ENCODE measurements around the gene DTX2.
"Not testable (repeated sequence)": the region's sequence is repeated elsewhere in the genome, so short reads cannot be mapped to it uniquely, and the experiment has no call there.

DTX2 gene

DNA sequence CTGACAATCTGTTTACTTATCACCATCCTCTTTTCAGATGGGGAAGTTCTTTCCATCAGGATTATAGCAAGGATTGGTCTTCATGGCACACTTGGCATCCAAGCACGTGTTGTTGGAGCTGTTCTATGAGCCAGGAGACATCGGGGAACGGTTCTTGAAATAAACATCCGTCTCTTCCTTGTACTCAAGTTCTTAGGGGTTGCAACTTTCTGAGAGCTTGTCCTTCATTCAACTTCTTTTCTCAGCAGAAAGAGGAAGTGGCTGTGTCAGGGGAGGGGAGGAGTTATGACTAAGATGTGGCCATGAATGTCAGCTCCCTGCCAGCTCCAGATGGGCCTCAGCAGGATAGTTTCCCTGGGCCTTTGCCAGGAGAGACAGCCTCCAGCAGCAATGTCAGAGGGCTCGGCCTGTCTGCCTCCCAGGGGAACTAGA lies 15.9 kb upstream of the DTX2 start:
- not testable (repeated sequence) for DNase-seq

GRCh38 chr7:76457017-76457416 lies 4.5 kb upstream of the DTX2 start:
- DNase-seq: not testable (repeated sequence)

DNA sequence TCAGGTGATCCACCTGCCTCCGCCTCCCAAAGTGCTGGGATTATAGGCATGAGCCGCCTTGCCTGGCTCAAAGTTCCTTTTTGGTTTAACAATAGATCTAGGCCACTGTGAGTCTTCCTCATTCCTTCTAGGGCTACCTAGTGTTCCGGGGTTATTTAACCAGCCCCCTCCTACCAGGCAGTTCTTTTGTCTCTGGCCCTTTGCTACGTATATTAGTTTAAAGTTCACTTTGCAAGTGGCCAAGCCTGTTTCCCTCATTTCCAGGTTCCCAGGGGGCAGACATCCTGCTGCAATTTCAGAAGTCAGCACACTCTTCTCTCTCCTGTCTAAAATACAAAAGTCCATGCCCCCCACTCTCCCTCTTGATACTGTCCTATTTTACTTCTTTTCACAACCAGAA lies 3.0 kb upstream of the DTX2 start:
- not testable (repeated sequence) for DNase-seq

DNA sequence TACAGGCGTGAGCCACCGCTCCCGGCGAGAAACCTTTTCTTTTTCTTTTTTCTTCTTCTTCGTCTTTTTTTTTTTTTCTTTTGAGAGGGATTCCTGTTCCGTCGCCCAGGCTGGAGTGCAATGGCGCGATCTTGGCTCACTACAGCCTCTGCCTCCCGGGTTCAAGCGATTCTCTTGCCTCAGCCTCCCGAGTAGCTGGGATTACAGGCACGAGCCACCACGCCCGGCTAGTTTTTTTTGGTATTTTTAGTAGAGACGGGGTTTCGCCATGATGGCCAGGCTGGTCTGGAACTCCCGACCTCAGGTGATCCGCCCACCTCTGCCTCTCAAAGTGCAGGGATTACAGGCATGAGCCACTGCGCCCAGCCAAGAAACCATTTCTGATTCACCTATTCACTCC lies 742 bp upstream of the DTX2 start:
- DNase-seq: not testable (repeated sequence)

DNA sequence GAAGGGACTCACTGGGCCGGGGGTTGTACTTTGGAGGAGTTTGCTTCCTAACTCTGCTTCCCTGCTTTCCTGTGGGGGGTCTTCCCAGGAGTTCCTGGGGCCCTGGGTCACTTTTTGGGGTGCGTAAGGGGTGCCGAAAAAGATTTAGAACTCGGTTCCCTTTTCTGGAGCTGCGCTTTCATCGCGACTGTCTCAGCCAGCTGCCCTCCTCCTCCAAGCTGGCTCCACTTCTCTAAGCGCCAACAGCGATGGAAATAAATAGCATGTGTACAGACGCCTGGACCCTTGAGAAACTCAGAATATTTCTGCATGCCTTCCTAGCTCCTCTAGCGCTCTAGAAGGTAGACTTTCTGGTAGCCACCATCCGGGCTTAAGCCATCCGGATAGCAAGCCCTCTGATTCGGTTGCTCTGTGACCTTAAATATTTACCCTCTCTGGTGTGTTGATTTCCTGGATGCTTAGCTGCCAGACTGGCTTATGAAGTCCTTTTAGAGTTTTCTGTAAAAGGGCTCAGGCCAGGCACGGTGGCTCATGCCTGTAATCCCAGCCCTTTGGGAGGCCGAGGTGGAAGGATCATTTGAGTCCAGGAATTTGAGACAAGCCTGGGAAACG lies 868 bp downstream of the DTX2 start:
- not testable (repeated sequence) for DNase-seq

DNA sequence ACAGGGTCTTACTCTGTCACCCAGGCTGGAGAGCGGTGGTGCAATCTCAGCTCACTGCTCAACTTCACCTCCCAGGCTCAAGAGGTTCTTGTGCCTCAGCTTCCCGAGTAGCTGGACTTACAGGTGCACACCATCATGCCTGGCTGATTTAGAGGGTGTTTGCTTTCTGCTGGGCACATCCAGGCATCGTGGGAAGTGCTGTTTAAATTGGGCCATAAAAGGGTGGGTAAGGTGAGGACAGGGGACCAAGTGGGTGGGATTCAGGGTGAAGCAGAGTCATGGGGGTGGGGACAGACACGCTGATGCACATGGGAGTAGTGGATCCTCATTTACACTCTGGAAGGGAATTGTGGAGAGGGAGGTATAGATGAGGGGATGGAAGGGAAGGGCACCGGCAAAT lies 3.5 kb downstream of the DTX2 start:
- DNase-seq: not testable (repeated sequence)

- DNase-seq: not testable (repeated sequence)
These were observed 4.4 kb downstream of the DTX2 start for GRCh38 chr7:76465950-76466349.

DNA sequence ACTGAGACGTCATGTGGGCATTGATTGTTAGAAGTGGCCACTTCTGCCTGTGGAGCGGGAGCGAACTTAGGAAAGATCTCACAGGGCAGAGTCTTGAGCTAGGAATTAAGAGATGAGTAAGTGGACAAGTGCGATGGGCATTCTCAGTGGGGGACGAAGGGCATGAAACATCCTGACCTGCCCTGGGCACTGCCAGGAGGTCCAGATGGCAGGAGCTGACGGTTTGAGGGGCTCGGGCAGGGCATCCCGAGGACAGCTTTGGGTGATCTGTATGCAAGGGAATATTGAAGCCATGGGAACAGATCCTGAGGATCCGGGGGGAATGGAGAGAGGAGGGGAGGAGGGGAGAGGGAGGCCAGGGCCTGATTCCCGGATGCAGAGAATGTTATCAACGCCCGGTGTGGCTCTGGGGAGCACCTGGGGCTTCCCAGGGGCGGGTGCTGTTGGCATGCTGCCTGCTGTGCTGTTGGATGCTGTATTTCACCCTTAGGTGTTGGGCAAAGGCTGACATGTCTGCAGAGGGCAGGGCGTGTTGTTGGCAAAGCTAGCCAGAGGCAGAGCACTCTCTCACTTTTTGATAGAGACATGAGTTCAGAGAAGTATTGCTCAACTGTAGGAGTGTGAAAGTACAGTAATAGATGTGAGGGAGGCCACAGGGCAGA lies 6.4 kb downstream of the DTX2 start:
- not testable (repeated sequence) for DNase-seq

GRCh38 chr7:76471556-76472221 lies 10.2 kb downstream of the DTX2 start:
- not testable (repeated sequence) for DNase-seq

GRCh38 chr7:76473097-76473496 lies 11.6 kb downstream of the DTX2 start:
- DNase-seq: not testable (repeated sequence)

GRCh38 chr7:76476280-76476679 lies 14.8 kb downstream of the DTX2 start:
- DNase-seq: not testable (repeated sequence)

DNA sequence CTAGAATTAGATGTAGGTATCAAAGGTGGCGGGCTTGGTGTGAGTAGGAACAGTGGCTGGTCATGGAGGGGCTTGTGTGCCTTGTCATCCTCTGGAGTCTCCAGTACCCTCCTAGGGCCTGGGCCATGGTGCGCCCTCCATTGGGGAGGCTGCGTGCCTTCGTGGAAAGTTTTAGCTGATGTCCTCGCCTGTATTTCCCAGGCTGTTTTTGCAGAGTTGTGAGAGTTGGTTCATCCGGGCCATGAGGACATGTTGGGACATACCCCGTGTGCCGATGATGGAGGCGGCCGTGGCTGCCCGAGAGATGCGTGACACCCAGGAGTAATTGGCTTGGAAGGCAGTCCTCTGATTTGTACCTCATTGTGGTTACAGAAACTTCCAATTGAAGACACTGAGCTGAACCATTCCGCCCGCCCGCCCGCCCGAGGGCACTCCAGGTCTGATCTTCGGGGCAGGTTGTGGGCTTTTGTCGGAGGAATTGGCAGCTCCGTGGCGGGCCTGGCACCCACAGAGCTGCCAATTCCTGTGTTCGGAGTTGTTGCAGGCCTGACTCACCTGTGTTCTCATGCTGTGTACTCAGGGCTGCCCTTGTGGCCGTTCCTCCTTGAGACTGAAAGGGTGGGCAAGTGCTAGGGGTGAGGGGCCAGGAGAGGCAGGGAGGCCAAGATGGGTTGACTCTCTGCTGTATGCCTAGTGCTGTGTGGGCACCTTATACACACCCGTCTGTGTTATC lies 15.4 kb downstream of the DTX2 start:
- DNase-seq: not testable (repeated sequence)

- DNase-seq: not testable (repeated sequence)
These were observed 18.1 kb downstream of the DTX2 start for GRCh38 chr7:76479628-76480027.

- DNase-seq: not testable (repeated sequence)
These were observed 19.1 kb downstream of the DTX2 start for GRCh38 chr7:76480403-76481253.

DNA sequence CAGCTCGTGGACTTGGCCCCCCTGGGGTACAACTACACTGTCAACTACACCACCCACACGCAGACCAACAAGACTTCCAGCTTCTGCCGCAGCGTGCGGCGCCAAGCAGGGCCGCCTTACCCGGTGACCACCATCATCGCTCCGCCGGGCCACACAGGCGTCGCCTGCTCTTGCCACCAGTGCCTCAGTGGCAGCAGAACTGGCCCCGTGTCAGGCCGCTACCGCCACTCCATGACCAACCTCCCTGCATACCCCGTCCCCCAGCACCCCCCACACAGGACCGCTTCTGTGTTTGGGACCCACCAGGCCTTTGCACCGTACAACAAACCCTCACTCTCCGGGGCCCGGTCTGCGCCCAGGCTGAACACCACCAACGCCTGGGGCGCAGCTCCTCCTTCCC lies 21.2 kb downstream of the DTX2 start:
- DNase-seq: not testable (repeated sequence)

DNA sequence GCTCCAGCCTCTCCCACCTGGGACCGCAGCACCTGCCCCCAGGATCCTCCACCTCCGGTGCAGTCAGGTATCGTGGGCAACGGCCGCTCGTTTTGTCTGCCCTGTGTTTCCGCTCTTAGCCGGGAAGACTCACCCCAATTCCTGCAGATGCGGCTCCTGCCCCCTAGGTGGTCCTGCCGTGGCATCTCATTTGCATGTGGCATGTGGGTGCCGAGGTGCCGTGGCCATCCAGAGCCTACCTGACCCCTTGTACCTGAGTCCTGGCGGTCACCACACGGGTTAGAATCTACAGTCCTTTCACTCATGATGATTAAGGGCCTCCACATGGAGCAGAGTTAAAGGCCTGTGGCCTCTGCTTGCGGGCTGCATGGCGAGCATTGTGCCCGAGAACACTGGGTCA lies 21.6 kb downstream of the DTX2 start:
- DNase-seq: not testable (repeated sequence)

GRCh38 chr7:76484456-76484855 lies 22.9 kb downstream of the DTX2 start:
- DNase-seq: not testable (repeated sequence)

DNA sequence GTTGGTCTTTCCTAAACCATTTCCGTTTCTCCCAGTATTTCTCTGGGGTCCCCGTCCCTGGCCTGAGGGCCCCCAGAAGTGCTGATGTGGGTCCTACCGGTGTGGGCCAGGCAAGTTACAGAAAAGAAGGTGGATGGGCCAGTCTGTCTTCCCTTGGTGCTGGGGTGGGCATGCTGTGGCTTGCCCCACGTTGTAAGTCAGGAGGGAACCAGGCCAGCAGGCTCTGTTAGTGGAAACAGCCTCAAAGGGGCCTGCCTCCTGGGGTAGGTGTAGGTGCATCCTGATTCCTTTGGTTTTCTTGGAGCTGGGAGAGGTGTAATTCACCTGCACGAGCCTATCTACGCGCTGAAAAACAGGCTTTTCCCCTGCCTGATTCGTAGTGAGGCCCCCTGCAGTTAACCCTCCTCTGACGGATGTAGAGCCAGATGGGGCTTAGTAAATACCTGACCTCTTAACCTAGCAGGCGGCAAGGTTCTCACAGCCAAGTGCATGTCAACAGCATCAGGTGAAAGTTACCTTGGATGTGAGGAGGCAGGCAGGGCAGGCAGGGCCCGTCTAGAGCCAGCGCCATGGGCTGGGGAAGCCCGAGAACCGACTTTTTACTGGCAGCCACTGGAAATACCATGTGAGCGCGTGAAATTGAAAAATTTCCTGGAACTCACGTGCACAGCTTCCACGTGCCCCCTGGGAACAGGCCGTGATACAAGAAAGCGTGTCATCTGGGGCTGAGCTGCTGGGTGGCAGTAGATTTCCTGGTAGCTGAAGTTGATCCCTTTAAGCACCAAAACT lies 24.5 kb downstream of the DTX2 start:
- DNase-seq: not testable (repeated sequence)

DNA sequence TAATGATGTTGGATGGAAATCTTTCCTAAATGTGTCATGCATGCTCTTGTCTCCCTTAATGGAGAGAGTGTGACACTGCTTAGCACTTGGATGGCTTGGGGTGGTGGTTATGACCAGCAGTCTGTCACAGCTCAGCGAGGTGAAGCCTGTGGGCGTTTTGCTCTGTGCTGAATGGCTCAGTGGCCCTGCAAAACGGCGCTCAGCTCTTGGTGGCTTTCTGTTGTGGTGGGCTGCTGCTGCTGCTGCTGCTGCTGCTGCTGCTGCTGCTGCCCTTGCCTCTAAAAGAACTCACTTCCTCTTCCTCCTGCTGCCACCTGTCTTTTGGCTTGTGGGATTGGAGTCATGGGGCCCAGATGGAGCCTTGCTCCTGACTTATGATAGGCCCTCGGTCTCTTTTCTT lies 25.1 kb downstream of the DTX2 start:
- not testable (repeated sequence) for DNase-seq

GRCh38 chr7:76487969-76488368 lies 26.5 kb downstream of the DTX2 start:
- DNase-seq: not testable (repeated sequence)

DNA sequence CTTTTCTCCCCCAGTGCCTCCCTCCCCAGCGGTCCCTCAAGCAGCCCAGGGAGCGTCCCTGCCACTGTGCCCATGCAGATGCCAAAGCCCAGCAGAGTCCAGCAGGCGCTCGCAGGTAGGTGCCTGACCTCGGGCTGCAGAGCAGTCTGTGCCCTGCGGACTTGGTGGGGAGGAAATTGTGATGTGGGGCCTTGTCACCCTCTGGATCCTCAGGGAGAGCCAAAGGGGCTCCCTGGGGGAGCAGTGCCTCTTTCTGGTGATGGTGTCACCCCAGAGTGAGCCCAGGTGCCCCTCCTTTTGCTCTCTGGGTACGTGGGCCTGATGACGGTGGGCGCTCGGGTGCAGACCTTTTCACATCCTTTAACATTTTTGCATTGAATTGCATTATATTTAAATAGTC lies 30.6 kb downstream of the DTX2 start:
- DNase-seq: not testable (repeated sequence)

Data from NK-92 treated with Interleukin-12 subunit alpha and Interleukin-12 subunit beta, amount 100 ng/mL, for 24 hours (cell line).